HUDEP-2 (cell line): Measurements from ENCODE around the gene RPGR.

ENCODE experiments used
- DNase-seq, 76 experiments: peaks; one replicate each; lab custom pipeline; 2025; ENCODE audit not compliant: unreplicated experiment in 76 of 76; lab: John Stamatoyannopoulos, UW

The RPGR gene

DNA sequence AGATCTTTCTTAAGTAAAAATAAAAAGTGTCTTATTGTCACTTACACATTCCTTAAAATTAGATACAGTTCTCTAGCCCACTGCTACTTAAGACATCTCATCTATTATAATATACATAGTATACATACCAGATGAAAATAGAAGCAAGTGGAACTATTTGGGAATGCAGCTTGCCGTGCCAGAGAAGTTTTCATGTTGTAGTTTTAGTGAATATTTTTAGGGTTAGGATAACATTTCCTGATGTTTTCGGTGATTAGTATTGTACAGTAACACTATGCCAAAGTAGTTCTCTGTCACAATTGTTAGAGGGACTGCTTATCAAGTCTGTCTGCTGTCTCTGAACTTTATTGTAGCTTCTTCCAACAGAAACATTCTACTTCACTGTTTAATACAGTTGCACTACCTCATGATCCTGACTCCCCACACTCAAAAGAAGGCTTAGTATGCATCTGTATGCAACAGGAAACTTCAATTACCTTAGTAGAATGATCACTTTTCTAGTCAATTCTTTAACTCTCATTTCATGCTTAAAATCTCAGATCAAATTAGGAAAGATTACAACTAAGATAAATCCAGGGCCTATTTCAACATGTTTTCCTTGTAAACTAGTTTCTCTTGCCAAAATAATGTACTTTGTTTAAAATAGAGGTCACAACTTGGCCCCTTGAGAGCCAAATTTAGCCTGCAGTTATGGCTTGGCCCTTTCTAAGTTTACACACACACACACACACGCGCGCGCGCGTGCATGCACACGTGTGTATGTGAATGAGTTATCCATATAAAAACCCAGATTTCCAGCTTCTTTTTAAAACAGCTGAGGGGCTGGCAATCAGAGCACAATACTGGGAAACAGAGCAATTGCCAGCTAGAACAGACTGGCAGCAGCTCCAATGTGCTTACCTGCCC is 64.3 kb downstream of the RPGR start:
- DNase-seq: no peak

DNA sequence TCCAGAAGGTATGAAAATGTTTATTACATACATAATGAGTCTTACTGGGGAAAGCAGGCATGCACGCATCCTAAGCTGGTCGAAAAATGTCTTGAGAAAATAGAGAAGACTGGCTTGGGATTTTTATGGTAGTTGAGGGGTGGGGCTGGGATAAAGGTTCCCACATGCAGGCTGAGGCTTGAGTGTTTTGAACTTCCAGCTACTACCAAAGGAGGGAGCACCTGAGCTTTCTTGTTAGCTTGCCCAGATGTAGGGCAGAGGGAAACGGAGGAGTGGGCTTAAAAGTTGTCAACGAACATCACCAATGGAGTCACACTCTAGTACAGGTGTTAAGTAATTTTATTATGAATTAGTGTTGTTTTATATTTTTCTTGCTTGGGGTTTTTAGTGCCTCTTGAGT is 67.1 kb downstream of the RPGR start:
- DNase-seq: peak in 2 of 76 experiments; percentile 0

DNA sequence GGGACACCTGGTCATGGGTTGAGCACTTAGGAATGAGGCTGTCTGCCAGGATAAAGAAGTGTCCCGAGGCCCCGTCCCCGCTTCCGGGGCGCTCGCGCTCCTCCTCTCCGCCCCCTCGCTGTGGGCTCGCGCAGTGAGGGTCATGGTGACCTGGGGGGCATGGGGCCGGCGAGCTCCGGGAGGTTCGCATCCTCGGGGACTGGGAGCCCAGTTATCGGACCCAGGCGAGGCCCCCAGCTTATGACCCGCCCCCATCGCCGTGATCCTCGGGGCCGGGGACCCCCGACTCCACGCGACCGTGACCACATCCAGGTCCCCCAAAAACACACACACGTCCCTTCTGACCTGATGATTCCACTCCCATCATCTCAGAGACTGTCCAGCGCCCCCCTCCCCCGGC is 71.3 kb downstream of the RPGR start:
- no peak for DNase-seq

DNA sequence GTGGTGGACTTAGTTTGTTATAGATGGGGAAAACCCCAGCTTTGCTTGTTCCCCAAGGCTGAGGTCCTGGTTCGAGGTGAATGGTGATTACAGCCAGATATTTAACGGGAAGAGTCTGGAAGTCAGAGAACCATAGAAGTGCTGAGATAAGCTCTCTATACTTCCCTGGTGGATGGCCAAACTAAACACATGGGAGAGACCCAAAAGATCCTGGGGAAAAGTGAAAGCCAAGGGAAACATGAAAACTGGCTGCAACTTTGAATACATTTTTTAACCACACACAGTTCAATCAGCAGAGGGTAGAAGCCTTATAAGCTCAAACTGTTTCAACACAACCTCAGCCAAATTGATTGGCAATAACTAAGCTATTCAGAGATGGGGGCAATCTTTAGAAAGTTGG is 77.3 kb downstream of the RPGR start:
- DNase-seq: no peak

DNA sequence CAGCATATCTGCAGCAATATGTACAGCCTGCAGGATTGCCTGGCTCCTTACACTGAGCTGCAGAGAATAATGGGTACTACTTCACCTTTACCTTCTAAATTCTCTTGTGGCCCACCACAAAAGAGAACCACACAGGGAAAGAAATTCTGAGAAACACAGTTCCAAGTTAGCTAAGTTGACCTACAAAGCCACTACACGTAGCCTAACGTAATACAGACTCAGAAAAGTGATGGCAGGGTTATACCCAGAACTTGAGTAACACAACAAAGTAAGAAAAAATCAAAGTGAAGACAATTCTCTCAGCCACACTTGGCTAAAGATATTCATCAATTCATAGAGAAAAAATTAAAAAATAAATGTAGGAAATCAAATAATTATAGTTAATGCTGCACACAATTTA is 80.3 kb downstream of the RPGR start:
- DNase-seq: no peak

DNA sequence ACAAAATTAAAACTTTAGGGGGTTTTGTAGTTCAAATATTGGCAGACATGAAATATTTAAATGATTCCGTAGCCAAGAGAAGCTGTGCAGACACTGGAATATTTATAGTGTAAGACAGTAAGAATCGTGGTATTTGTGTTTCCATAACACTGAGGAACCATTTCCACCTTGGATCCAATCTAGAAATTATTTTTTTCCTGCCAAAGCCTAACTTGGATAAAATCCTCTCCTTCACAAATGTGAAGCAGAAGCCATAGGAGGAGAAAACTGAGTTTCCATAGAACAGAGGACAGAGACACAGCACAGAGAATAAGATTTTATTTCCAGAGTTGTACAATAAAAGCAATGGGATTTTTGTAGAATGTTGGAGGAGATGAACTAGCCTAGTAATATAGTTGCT is 86.8 kb downstream of the RPGR start:
- DNase-seq: no peak

DNA sequence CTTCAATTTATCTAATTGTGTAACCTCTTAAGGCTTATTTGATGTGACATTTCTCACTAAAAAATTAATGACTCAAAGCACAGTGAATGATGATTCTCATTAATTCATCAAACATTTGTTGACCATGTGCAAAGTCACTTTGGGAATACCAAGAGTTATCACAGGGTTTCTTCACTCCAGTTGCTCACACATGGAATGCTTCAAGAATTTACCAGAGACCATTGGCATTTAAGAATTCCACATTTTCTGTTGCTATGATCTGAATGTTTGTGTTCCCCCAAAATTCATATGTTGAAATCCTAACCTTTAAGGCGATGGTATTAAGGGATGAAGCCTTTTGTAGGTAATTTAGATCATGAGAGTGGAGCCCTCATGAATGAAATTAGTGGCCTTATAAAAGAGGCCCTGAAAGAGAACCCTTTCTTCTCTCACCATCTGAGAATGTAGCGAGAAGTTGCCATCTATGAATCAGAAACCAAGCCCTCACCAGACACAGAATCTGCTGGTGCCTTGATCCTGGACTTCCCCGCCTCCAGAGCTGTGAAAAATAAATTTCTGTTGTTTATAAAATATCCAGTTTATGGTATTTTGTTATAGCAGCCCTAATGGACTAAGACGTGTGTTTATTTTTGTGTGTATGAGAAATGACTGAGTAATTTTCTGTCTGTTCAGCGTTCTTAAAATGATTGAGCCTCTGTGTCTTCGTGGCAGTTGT is 90.3 kb downstream of the RPGR start:
- DNase-seq: no peak

DNA sequence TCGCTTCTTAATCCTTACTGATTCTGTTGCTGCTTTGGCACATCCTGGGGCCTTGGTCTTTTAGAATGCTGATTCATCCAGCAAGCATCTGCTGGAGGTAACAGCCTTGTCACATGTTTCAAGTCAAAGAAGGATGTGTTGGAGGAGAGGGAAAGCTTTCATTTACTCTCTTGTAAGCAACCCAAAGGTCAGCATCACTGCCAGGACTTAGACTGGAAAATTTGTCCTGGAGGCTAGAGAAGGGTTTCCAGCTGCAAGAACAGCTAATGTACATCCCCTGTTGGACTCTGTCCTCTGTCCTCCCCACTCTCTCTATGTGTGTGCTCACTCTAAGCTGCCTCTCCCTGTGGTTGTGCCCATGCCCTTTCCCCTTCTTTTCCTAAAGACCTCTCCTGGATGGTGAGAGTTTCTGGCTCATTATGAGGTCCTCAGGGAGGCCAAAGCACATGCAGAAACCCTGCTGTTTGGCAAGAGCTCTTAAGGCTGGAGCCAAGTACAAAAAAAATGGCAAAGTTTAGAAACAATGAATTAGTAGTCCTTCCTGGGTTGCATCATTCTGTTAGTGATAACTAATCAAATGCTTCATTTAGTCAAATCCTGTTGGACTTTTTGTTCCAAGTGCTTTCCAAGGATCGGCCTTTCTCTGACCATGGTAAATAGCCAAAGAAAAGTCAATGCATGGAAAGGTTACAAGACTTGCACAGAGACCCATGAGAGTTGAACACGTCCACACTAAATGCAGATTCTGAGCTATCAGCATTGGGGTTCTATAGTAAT is 93.2 kb downstream of the RPGR start:
- no peak for DNase-seq

DNA sequence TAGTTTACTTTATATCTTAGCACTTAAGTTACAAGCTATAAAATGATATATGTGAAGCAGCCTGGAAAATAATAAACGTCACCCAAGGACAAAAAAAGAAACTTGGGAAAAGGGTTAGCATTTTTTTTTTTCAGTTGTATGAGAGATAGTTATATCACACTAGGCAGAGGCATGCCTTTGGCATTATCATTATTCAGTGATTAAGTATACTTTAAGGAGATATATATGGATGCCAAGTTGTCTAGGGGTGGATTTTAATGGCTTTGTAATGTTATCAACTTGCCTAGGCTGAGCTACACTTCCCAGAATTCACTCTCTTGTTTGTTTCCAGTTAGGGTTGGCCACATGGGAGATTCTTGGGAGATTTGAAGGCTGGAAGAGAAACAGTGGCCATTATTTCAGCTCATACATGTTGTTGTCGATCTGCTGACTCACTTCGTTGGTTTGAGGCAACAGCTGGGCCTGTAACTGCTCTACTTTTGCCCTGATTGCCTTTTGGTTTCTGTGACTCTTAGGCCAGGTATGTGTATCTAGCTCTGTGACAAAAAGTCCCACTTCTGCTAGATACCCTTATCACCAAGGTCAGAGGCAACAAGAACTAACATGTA is 95.1 kb downstream of the RPGR start:
- DNase-seq: no peak

DNA sequence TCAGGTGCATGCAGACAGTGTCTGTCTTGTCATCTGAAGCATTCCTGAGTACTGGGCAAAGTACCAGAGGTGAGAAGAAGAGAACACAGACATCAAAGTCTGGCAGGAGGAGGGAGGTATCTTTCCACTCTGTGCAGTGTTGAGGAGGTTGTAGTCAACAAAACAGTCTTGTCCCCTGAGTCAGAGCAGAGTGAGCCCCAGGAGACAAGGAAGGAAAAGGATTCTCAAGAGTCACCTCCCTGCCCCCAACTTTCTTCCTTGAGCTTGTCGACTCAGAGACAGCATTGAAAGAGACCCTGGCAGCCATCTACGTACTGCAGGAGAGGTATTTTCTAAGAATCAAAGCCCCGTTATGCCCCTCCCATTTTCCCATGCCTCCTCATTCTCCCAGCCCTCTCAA is 102.2 kb downstream of the RPGR start:
- no peak for DNase-seq

DNA sequence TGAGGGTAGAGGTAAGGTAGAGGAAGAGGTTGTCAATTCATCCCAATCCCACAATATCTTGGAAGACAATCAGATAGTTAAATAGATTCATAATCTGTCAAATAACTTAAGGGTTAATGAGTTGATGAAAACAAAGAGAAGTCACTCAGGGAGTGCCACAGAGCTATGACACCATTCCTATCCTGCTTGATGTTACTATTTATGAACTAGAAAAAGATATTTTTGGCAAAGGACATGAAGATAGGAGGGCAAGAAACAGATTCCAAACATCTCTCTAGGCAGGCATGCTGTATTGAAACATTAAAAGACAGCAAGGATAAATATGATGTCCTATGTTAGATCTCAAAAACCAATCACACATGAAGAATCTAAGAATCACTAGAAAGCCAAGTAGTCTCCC is 103.1 kb downstream of the RPGR start:
- DNase-seq: no peak

DNA sequence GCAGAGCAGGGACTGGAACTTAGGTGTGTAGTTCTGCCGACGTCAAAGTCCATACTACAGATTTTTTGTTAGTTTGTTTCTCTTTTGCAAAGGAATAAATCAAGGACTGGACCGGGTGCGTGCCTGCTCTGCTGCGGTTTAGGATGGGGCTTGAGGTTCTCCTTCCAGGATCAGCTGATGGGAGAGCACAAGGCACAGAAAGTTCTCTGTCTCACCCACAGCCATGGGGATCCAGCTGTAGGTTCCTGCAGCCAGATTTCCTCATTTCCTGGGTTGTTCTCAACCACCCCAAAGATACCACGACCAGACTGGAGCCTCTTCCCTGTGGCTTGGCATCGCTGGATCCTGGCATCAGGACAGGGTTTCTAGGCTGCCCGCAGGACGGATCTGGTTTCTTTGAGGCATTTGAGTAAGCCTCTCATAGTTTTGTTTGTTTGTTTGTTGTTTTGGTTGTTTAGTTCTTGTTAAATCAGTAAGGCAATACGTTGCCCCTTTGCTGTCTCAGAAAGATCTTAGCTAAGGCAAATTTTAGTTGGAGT is 105.8 kb downstream of the RPGR start:
- DNase-seq: no peak

DNA sequence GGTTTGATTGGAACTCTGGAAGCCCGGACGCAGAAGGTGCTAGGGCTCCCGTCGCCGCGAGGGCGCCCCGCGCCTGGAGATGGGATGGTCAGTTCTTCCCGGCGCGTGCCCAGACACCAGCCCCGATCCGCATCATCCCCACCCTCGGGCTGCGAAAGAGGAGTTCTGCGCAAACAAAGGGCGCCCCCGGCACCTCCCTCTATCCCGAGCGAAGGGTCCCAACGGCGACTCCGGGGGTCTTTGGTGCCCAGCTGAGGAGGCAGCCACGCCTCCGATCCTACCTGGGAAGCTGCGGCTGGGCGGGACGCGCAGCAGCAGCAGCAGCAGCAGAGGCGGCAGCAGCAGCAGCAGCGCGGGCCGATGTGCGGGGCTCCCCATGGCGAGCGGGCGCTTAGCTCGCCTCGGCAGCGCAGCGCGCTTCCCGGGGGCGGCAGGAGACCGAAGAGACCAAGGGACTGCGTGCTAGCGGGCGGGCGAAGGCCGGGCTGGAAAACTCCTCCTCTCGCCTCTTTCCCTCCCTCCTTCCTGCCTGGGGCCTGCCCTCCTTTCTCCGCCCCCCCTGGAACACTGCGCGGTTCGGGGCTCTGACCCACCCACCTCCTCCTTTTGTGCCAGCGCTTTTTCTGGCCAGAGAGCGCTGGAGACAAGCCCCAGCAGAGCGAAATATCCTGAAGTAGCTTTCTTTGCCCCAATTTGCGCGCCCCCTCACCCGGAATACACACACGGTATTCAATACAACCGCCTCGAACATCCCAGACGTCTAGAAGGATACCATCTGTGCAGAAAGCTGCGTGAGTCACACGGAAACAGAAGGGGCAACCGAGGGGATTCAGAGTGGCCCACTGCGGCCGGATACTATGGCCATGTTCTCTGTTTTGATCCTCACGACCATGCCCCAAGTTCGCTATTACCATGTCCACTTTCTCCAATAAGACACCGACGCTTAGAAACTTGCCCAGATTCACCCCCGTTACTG is 106.6 kb downstream of the RPGR start, which contains the start of gene SRPX:
SRPX (minus strand) TSS at position 457 of the 976 bp plus-strand sequence; CDS start at position 378, 79 bp downstream.
- DNase-seq: no peak

DNA sequence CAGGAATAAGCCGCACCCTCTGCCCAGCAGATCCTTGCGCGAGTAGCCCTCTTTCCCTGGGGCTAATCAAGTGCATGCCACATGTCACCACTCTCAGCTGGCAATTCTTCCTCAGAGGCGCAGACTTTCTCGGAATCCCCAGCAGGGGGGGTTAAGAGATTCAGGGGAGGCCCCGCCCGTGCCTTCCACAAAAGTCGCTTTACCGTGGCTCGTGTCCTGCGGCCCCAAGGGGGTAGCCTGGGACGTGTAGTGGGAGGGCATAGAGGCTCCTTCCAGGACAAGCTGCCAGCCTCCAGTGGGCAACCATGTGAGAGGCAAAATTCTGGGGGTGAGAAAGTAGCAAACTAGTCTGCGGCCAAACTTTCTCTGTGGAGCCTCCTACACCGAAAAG is 107.3 kb downstream of the RPGR start:
- DNase-seq: peak in 41 of 76 experiments; percentile 0 to 36 (median 5)
